ENCODE data around the gene FBXO15.

The FBXO15 gene

DNA sequence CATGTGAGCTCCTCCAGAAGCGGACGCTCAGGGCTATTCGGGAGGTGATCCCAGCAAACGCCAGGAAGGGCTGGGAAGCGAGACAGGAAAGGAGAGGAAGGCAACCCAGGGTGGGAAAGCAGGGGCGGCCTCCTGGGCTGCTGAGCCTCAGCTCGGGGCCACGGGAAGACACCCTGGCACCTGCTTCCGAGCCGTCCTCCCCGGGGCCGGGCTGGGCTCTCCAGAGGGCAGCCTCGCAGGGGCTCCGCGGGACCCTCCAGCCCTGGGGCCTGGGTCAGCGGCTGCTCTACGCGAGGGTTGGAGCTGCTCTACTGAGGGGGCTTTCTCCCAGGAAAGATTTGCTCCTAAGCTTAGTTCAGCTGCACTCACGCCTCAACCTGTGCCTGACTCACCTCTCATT is 34.7 kb upstream of the FBXO15 start:
- Histone ChIP-seq H3K9ac (ENCODE audit: low read depth, low read length, poor library complexity, severe bottlenecking) (no peak overlapping the region), H3K9me2 (replicated peaks; ENCODE audit: low read depth, low read length) (no peaks in the 10 kb centered on the region), H3K27me3 (ENCODE audit: insufficient read depth, low read length, poor library complexity, severe bottlenecking) (no peaks in the 10 kb centered on the region), H3K4me3 (ENCODE audit: low read length, poor library complexity, severe bottlenecking) (no peak overlapping the region), H2AFZ (ENCODE audit: low read length) (no peak overlapping the region), H3K4me2 (ENCODE audit: low read depth, low read length, poor library complexity, severe bottlenecking) (no peak overlapping the region), H3K79me2 (ENCODE audit: insufficient read depth, low read length) (no peaks in the 10 kb centered on the region), H3K9me3 (ENCODE audit: insufficient read depth, low read depth, low read length) (no peaks in the 10 kb centered on the region), H3K4me1 (ENCODE audit: insufficient read depth, low read length, poor library complexity, severe bottlenecking) (no peaks in the 10 kb centered on the region), H3K36me3 (ENCODE audit: insufficient read depth, low read length) (no peaks in the 10 kb centered on the region), H3F3A (ENCODE audit: low read depth) (no peaks in the 10 kb centered on the region), H4K20me1 (ENCODE audit: insufficient read depth, low read length, poor library complexity, severe bottlenecking) (no peaks in the 10 kb centered on the region)
- TF ChIP-seq CTCF (conservative IDR thresholded peaks at IDR 0.05; ENCODE audit: low read length) (no peak), EZH2phosphoT487 (IDR thresholded peaks at IDR 0.05; ENCODE audit: borderline replicate concordance) (no peak)

- no peak overlapping the region for H2AFZ ChIP-seq (ENCODE audit: low read length)
- H3K27me3 ChIP-seq (ENCODE audit: insufficient read depth, low read length, poor library complexity, severe bottlenecking) = no peaks in the 10 kb centered on the region
- H3K79me2 ChIP-seq (ENCODE audit: insufficient read depth, low read length) = no peaks in the 10 kb centered on the region
- no peaks in the 10 kb centered on the region for H3K9me3 ChIP-seq (ENCODE audit: insufficient read depth, low read depth, low read length)
- H4K20me1 ChIP-seq (ENCODE audit: insufficient read depth, low read length, poor library complexity, severe bottlenecking) = no peaks in the 10 kb centered on the region
- no peaks in the 10 kb centered on the region for H3K9me2 ChIP-seq (replicated peaks; ENCODE audit: low read depth, low read length)
- no peaks in the 10 kb centered on the region for H3K4me1 ChIP-seq (ENCODE audit: insufficient read depth, low read length, poor library complexity, severe bottlenecking)
- H3K36me3 ChIP-seq (ENCODE audit: insufficient read depth, low read length) = no peaks in the 10 kb centered on the region
- no peak overlapping the region for H3K4me2 ChIP-seq (ENCODE audit: low read depth, low read length, poor library complexity, severe bottlenecking)
- no peaks in the 10 kb centered on the region for H3F3A ChIP-seq (ENCODE audit: low read depth)
- TF ChIP-seq CTCF (conservative IDR thresholded peaks at IDR 0.05; ENCODE audit: low read length) (no peak), EZH2phosphoT487 (IDR thresholded peaks at IDR 0.05; ENCODE audit: borderline replicate concordance) (no peak)
- H3K4me3 ChIP-seq (ENCODE audit: low read length, poor library complexity, severe bottlenecking) = no peak overlapping the region
- no peak overlapping the region for H3K9ac ChIP-seq (ENCODE audit: low read depth, low read length, poor library complexity, severe bottlenecking)
Observed at GRCh38 chr18:74179623-74180199, 32.1 kb upstream of the FBXO15 start.

- no peaks in the 10 kb centered on the region for H3K27me3 ChIP-seq (ENCODE audit: insufficient read depth, low read length, poor library complexity, severe bottlenecking)
- H3K4me3 ChIP-seq (ENCODE audit: low read length, poor library complexity, severe bottlenecking) = no peak overlapping the region
- no peaks in the 10 kb centered on the region for H3K36me3 ChIP-seq (ENCODE audit: insufficient read depth, low read length)
- H2AFZ ChIP-seq (ENCODE audit: low read length) = no peak overlapping the region
- H3K9ac ChIP-seq (ENCODE audit: low read depth, low read length, poor library complexity, severe bottlenecking) = no peak overlapping the region
- no peaks in the 10 kb centered on the region for H3K9me3 ChIP-seq (ENCODE audit: insufficient read depth, low read depth, low read length)
- H3K9me2 ChIP-seq (replicated peaks; ENCODE audit: low read depth, low read length) = no peaks in the 10 kb centered on the region
- H3K79me2 ChIP-seq (ENCODE audit: insufficient read depth, low read length) = no peaks in the 10 kb centered on the region
- H3K4me1 ChIP-seq (ENCODE audit: insufficient read depth, low read length, poor library complexity, severe bottlenecking) = no peaks in the 10 kb centered on the region
- no peaks in the 10 kb centered on the region for H3F3A ChIP-seq (ENCODE audit: low read depth)
- H4K20me1 ChIP-seq (ENCODE audit: insufficient read depth, low read length, poor library complexity, severe bottlenecking) = no peaks in the 10 kb centered on the region
- no peak overlapping the region for H3K4me2 ChIP-seq (ENCODE audit: low read depth, low read length, poor library complexity, severe bottlenecking)
- TF ChIP-seq EZH2phosphoT487 (IDR thresholded peaks at IDR 0.05; ENCODE audit: borderline replicate concordance) = no peak
- TF ChIP-seq CTCF (conservative IDR thresholded peaks at IDR 0.05; ENCODE audit: low read length) = no peak
Observed at GRCh38 chr18:74178884-74179283, 31.2 kb upstream of the FBXO15 start.

Data from Loucy (cell line).